ENCODE results near the gene COASY. TPM values are rescaled to one million over a fixed set of nuclear protein-coding genes. Genes with fewer than 3 reads are reported as not detected.
A peak's percentile ranks its signal among the peaks of the same experiment; 100 is the strongest.

The COASY gene
- total RNA-seq, 1 donor from 2014 or later = 51.7 TPM

GRCh38 chr17:42564815-42565522 lies 3.0 kb downstream of the COASY start:
- no peak for TF ChIP-seq CTCF (IDR thresholded peaks at IDR 0.05)
- Mint-ChIP-seq H3K27me3 (ENCODE audit: unreplicated experiment) (no peaks in the 10 kb centered on the region), H3K36me3 (ENCODE audit: unreplicated experiment) (peaks cover 7% of the 10 kb centered on the region), H3K27ac (ENCODE audit: unreplicated experiment) (no peak overlapping the region), H3K4me3 (ENCODE audit: unreplicated experiment) (no peak overlapping the region), H3K4me1 (ENCODE audit: unreplicated experiment) (peaks cover 41% of the 10 kb centered on the region), H3K9me3 (ENCODE audit: unreplicated experiment) (no peaks in the 10 kb centered on the region)
- no peak for DNase-seq (ENCODE audit: extremely low spot score, unreplicated experiment)

GRCh38 chr17:42565523-42566214 lies 3.7 kb downstream of the COASY start:
- no peak for TF ChIP-seq CTCF (IDR thresholded peaks at IDR 0.05)
- Mint-ChIP-seq H3K4me1 (ENCODE audit: unreplicated experiment) (peaks cover 37% of the 10 kb centered on the region), H3K9me3 (ENCODE audit: unreplicated experiment) (no peaks in the 10 kb centered on the region), H3K27ac (ENCODE audit: unreplicated experiment) (peak overlapping the region; percentile 92), H3K4me3 (ENCODE audit: unreplicated experiment) (peak overlapping the region; percentile 22), H3K36me3 (ENCODE audit: unreplicated experiment) (peaks cover 10% of the 10 kb centered on the region), H3K27me3 (ENCODE audit: unreplicated experiment) (no peaks in the 10 kb centered on the region)
- no peak for DNase-seq (ENCODE audit: extremely low spot score, unreplicated experiment)

- Mint-ChIP-seq H3K9me3 (ENCODE audit: unreplicated experiment) (no peaks in the 10 kb centered on the region), H3K27me3 (ENCODE audit: unreplicated experiment) (no peaks in the 10 kb centered on the region), H3K4me1 (ENCODE audit: unreplicated experiment) (peaks cover 36% of the 10 kb centered on the region), H3K36me3 (ENCODE audit: unreplicated experiment) (peaks cover 15% of the 10 kb centered on the region), H3K4me3 (ENCODE audit: unreplicated experiment) (peak overlapping the region; percentile 91), H3K27ac (ENCODE audit: unreplicated experiment) (peak overlapping the region; percentile 92)
- TF ChIP-seq CTCF (IDR thresholded peaks at IDR 0.05) = no peak
- no peak for DNase-seq (ENCODE audit: extremely low spot score, unreplicated experiment)
Measured at GRCh38 chr17:42566215-42566882, 4.4 kb downstream of the COASY start.

DNA sequence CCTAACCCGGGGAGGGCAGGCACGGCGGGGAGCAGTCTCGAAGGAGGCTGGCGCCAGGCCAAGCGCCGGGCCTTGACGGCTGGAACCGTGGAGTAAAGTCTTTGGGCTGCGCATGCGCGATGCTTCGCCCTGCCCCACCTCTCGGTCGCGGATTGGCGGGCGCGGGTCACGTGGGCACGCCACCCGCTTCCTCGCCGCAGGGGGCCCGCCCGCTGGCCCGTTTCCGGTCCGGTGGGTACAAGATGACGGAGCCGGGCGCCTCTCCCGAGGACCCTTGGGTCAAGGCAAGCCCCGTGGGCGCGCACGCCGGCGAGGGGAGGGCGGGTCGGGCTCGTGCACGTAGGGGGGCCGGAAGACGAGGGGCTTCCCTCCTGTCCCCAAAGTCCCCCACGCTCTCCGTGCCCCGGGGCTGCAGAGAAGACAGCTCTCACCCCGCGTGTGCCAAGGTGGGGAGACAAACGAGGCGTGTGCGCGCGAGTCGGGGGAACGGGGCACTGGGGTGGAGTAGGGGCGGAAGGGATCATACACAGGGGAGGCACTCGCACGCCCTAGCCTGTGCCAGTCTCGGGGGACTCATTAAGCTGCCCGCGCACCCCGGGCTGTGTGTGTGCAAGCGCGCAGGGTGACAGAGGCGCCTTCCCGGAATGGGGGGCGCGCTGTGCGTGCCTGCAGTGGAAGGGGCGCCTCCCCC lies 5.1 kb downstream of the COASY start, which contains the start of gene MLX:
Gene MLX (plus strand): TSS at position 218 of the 691 bp plus-strand sequence. CDS start 25 bp downstream, at position 243.
- Mint-ChIP-seq H3K9me3 (ENCODE audit: unreplicated experiment) (no peaks in the 10 kb centered on the region), H3K4me1 (ENCODE audit: unreplicated experiment) (peaks cover 29% of the 10 kb centered on the region), H3K27ac (ENCODE audit: unreplicated experiment) (peak within 1 kb of the TSS; percentile 92), H3K27me3 (ENCODE audit: unreplicated experiment) (no peaks in the 10 kb centered on the region), H3K36me3 (ENCODE audit: unreplicated experiment) (peaks cover 20% of the 10 kb centered on the region), H3K4me3 (ENCODE audit: unreplicated experiment) (peak within 1 kb of the TSS; percentile 91)
- TF ChIP-seq CTCF (IDR thresholded peaks at IDR 0.05) = no peak
- DNase-seq (ENCODE audit: extremely low spot score, unreplicated experiment) = peak; percentile 98

Data from osteocyte (in vitro differentiated cells).